NCI-H1694 (cell line): ENCODE results near the gene FGF10.

Source experiments
- DNase-seq: peaks from one replicate; lab custom pipeline; 2025; lab: John Stamatoyannopoulos, UW

FGF10 gene

DNA sequence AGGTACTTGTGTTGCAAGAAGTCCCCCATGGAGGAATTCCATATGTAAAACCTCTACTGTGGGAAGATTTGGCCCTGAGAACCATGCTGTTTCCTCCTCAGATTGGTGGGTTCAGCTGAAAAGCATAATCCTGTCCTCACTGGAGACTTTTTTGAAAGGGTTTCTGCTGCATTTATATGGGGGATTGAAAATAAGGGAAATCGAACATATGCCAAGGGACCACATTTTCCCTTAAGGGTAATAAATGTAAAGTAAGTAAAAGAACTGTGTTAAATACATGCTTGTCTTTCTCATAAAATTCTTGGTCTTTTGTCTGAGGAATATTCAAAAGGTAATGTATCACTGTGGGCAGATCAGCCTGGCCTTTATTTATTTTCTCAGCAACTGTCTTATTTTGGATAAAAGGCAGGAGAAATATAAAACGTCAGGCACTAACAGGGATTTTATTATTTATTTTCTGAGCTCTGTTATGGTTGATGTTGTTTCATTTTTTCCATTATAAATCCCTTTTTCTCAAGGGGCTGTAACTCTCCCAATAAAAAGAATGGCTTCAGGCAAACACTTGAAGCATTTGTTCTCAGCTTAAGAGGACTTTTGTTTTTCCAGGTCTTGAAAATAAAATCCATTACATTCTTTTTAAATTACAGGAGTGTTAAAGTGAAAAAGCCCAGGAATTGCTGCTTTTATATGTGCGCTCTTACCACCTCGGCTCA is 131.4 kb downstream of the FGF10 start:
- no peak for DNase-seq

DNA sequence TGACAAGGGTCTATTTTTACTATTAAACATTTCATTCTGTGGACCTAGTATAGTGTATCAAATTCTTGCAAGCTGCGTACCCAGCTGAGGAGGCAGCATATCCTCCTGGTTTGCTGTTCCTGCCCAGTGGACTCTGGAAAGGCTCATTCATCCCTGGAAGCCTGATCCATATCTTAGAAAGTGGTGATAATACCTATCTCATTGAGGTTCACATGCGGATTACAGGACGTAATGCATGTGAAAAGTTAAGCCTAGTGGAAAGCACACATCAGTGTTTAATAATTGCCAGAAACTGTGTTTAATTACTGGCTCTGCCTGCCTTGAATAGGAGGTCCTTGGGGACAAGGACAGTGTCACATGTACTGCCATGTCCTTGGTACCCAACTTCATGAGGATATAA is 132.0 kb downstream of the FGF10 start:
- DNase-seq, result no peak
